GM12878 (cell line): Measurements from ENCODE around the gene ATP10D. TPM values are rescaled to one million over a fixed set of nuclear protein-coding genes. Genes with fewer than 3 reads are reported as not detected.

Experiments used
- ATAC-seq: fragments of 200-7000 bp; cut with Tn5 transposase; 3 replicates; pipeline ENCODE4 v1.9.1; 2020; ENCODE audit warnings: mild to moderate bottlenecking, moderate library complexity
- BruUV-seq: library from RNA; stranded (reverse); fragments of 400-500 nt; replicated peaks from 2 replicates; lab custom pipeline; 2021; lab: Mats Ljungman, UMichigan
- CTCF ChIA-PET: fragments of 300-600 bp; sonication (Branson Sonifier 250); formaldehyde crosslinking; extraction: SDS; loops from one replicate; lab custom pipeline; 2021; ENCODE audit warnings: inconsistent platforms; lab: Yijun Ruan, JAX
- POLR2A ChIA-PET: fragments of 350-600 bp; formaldehyde crosslinking; extraction: SDS; loops from one replicate; lab custom pipeline; 2021; ENCODE audit warnings: inconsistent platforms; lab: Charles Lee
- RAD21 ChIA-PET: fragments of 300-600 bp; sonication (Branson Sonifier 250); formaldehyde crosslinking; loops from one replicate; lab custom pipeline; 2023; ENCODE audit warnings: antibody characterized with exemption; ENCODE audit not compliant: unreplicated experiment; lab: Charles Lee
- SMC1A ChIA-PET: fragments of 300-600 bp; sonication (Branson Sonifier 250); formaldehyde crosslinking; loops from one replicate; lab custom pipeline; 2023; ENCODE audit not compliant: unreplicated experiment, uncharacterized antibody; lab: Charles Lee
- DNase-seq: peaks from one replicate; pipeline ENCODE4 v3.0.0-alpha.2; 2011; ENCODE audit warnings: low read depth, low spot score
- FAIRE-seq: peaks from 3 replicates; lab custom pipeline; 2011; peaks lifted over from hg19 to GRCh38; lab: Jason Lieb, UNC
- H2AFZ ChIP-seq: 2 replicates; pipeline ENCODE4 v1.6.0; 2011; ENCODE audit warnings: low read depth, low read length, control low read depth; ENCODE audit not compliant: control insufficient read depth
- H3K27ac ChIP-seq: 2 replicates; pipeline ENCODE4 v1.5.1; 2011; ENCODE audit warnings: control low read depth; ENCODE audit not compliant: control insufficient read depth, insufficient read depth
- H3K27me3 ChIP-seq, 2 experiments: replicated peaks in 1 of 2; 2 replicates each; pipeline versions ENCODE4 v1.6.0 to v1.6.1; 2011; ENCODE audit warnings: low read length in 1 of 2; ENCODE audit not compliant: control insufficient read depth in 2 of 2, insufficient read depth in 2 of 2
- H3K36me3 ChIP-seq, 2 experiments: 2 replicates each; pipeline ENCODE4 v1.5.1; 2011; ENCODE audit warnings: low read length in 1 of 2; ENCODE audit not compliant: control insufficient read depth in 2 of 2, insufficient read depth in 2 of 2
- H3K4me1 ChIP-seq: 2 replicates; pipeline ENCODE4 v1.6.1; 2011; ENCODE audit warnings: mild to moderate bottlenecking, low read length, moderate library complexity, mixed read lengths; ENCODE audit not compliant: control insufficient read depth, insufficient read depth
- H3K4me2 ChIP-seq: 2 replicates; pipeline ENCODE4 v1.6.0; 2011; ENCODE audit warnings: control low read depth; ENCODE audit not compliant: control insufficient read depth, insufficient read depth
- H3K4me3 ChIP-seq: fragments of 200-600 bp; sonication (generic); 2 replicates; pipeline ENCODE4 v1.5.1; 2016
- H3K79me2 ChIP-seq: 2 replicates; pipeline ENCODE4 v1.6.0; 2011; ENCODE audit warnings: low read length; ENCODE audit not compliant: control insufficient read depth, insufficient read depth
- H3K9ac ChIP-seq: 2 replicates; pipeline ENCODE4 v1.8.0; 2011; ENCODE audit warnings: low read length, control low read depth, mixed read lengths; ENCODE audit not compliant: control insufficient read depth, insufficient read depth
- H3K9me3 ChIP-seq: replicated peaks from 3 replicates; pipeline ENCODE4 v1.5.1; 2011; ENCODE audit warnings: mild to moderate bottlenecking, low read length; ENCODE audit not compliant: control insufficient read depth, insufficient read depth
- H4K20me1 ChIP-seq: 2 replicates; pipeline ENCODE4 v1.6.0; 2011; ENCODE audit not compliant: control insufficient read depth, insufficient read depth
- CBX5 ChIP-seq: sonication (generic); IDR thresholded peaks from 2 replicates; pipeline ENCODE4 v1.6.1; 2016; ENCODE audit warnings: low read depth, moderate library complexity, mild to moderate bottlenecking, inconsistent platforms
- CEBPB ChIP-seq, 2 experiments: fragments of 150-350 bp in 1 of 2; IDR thresholded peaks; 2 replicates each; pipeline ENCODE4 v1.6.1; 2012 to 2014; ENCODE audit warnings: low read depth in 2 of 2, low read length in 2 of 2, borderline replicate concordance in 1 of 2, inconsistent platforms in 1 of 2
- EED ChIP-seq: sonication (generic); IDR thresholded peaks from 2 replicates; pipeline ENCODE4 v1.6.1; 2016; ENCODE audit warnings: antibody characterized with exemption, low read depth
- ELK1 ChIP-seq: IDR thresholded peaks from 2 replicates; pipeline ENCODE4 v1.6.1; 2012; ENCODE audit warnings: low read depth, low read length, improper control_type of control experiment
- EZH2 ChIP-seq: IDR thresholded peaks from 2 replicates; pipeline ENCODE4 v1.6.1; 2012; ENCODE audit warnings: low read depth, mild to moderate bottlenecking, control low read depth, inconsistent platforms, low read length, borderline replicate concordance; ENCODE audit not compliant: control insufficient read depth
- HCFC1 ChIP-seq: fragments of 150-350 bp; IDR thresholded peaks from 2 replicates; pipeline ENCODE4 v1.6.1; 2014; ENCODE audit warnings: low read length
- HDAC2 ChIP-seq: fragments of 200-600 bp; sonication (generic); IDR thresholded peaks from 2 replicates; pipeline ENCODE4 v1.6.1; 2017
- IRF4 ChIP-seq: IDR thresholded peaks from 2 replicates; pipeline ENCODE4 v1.6.1; 2011; ENCODE audit warnings: low read depth, low read length
- KAT2A ChIP-seq: conservative IDR thresholded peaks from 2 replicates; pipeline ENCODE4 v1.6.1; 2011; ENCODE audit warnings: low read depth, low read length; ENCODE audit not compliant: control insufficient read depth
- MYB ChIP-seq: fragments of 150-350 bp; IDR thresholded peaks from 2 replicates; pipeline ENCODE4 v1.6.1; 2014; ENCODE audit warnings: mild to moderate bottlenecking, low read depth, low read length, borderline replicate concordance
- NKRF ChIP-seq: fragments of 450-650 bp; conservative IDR thresholded peaks from 2 replicates; pipeline ENCODE4 v1.6.1; 2017; ENCODE audit warnings: mild to moderate bottlenecking, moderate library complexity
- POU2F2 ChIP-seq: IDR thresholded peaks from 3 replicates; pipeline ENCODE4 v1.6.1; 2011; ENCODE audit warnings: low read depth, mild to moderate bottlenecking, low read length, borderline replicate concordance
- RUNX3 ChIP-seq: IDR thresholded peaks from 2 replicates; pipeline ENCODE4 v1.6.1; 2012; ENCODE audit warnings: low read length, inconsistent platforms
- SRF ChIP-seq, 2 experiments: IDR thresholded peaks; 2 replicates each; pipeline ENCODE4 v1.6.1; 2011; ENCODE audit warnings: low read depth in 2 of 2, low read length in 2 of 2, mild to moderate bottlenecking in 1 of 2, moderate library complexity in 1 of 2
- ZBED1 ChIP-seq: IDR thresholded peaks from 2 replicates; pipeline ENCODE4 v1.6.1; 2016; ENCODE audit warnings: borderline replicate concordance
- WGBS: methylation state at CpG from one replicate; pipeline ENCODE4 v1.1.6; 2016; ENCODE audit warnings: low lambda C conversion rate; ENCODE audit not compliant: insufficient replicate concordance, insufficient coverage; ENCODE audit errors: missing lambda C conversion rate; 5-methylcytosine and 5-hydroxymethylcytosine counted together
- in situ Hi-C: fragments of 300-500 bp; cut with MboI; formaldehyde crosslinking; loops from 9 replicates; pipeline ENCODE4 v1.14.3; 2018; ENCODE audit warnings: mixed read lengths
- intact Hi-C: fragments of 100-400 bp; cut with micrococcal nuclease; formaldehyde crosslinking; loops from one replicate; pipeline ENCODE4 v1.14.2; 2022; ENCODE audit not compliant: unreplicated experiment
- polyA plus RNA-seq, 11 experiments: library from polyadenylated mRNA; depleted of rRNA in 4 of 11; unstranded in 6 of 11; stranded (reverse) in 5 of 11; fragments of >200 nt; fragmentation: Nextera tagmentation in 4 of 11; fragmentation: Illumina TruSeq in 1 of 11; extraction: Ambion mirVana in 4 of 11; extraction: Trizol in 1 of 11; gene quantifications; 1 replicate in 1 of 11; 2 replicates in 10 of 11; pipeline versions ENCODE4 v1.2.1 to v1.2.3, GENCODE V29; 2011 to 2016; ENCODE audit warnings: inconsistent platforms in 2 of 11, missing spikeins in 2 of 11, low read depth in 1 of 11
- total RNA-seq, 4 experiments: library from RNA; depleted of rRNA in 3 of 4; stranded (reverse); fragments of >200 nt in 3 of 4; fragmentation: Illumina TruSeq in 1 of 4; extraction: Trizol in 1 of 4; gene quantifications; 2 replicates each; pipeline versions ENCODE4 v1.2.1 to v1.2.3, GENCODE V29; 2013 to 2021
- TF ChIP-seq, protein P1 (sequence below): IDR thresholded peaks from 2 replicates; pipeline ENCODE4 v1.6.1; 2012; ENCODE audit warnings: low read depth, low read length, improper control_type of control experiment

ATP10D gene
- total and polyA plus RNA-seq, 10 of the 15 experiments (the other 5 are each of a cell fraction or from before 2014, with no cell fraction given): 10.2 to 50.3 (median 19.1) TPM

GRCh38 chr4:47598896-47599295 lies 113.8 kb downstream of the ATP10D start:
- no peak overlapping the region for H3K4me2 ChIP-seq
- H3K79me2 ChIP-seq: no peaks in the 10 kb centered on the region
- intact Hi-C loops (no loop called here), in situ Hi-C loops (no loop called here)
- BruUV-seq: no TSS peak
- TF ChIP-seq HDAC2 (no peak), EED (no peak), RUNX3 (no peak), MYB (no peak)
- WGBS: 96% methylated on average over 3 of the region's 3 CpGs
- no peak overlapping the region for H3K27ac ChIP-seq
- no peaks in the 10 kb centered on the region; a peak in 1 of 4 replicates for H3K36me3 ChIP-seq
- DNase-seq: no peak
- POLR2A ChIA-PET: no interaction called here
- H3K9ac ChIP-seq: no peak overlapping the region
- no peak for ATAC-seq
- RAD21 ChIA-PET: no interaction called here
- no peaks in the 10 kb centered on the region; the same call in 2 of the 3 replicates for H3K9me3 ChIP-seq
- no peak for FAIRE-seq
- H2AFZ ChIP-seq: no peak overlapping the region
- SMC1A ChIA-PET: no interaction called here
- H4K20me1 ChIP-seq: no peaks in the 10 kb centered on the region
- no peaks in the 10 kb centered on the region for H3K4me1 ChIP-seq
- CTCF ChIA-PET: interaction anchor here (1.1 kb wide), 1 partner anchor 20 kb away, joined by 4 read pairs; no protein-coding TSS in a partner anchor
- H3K27me3 ChIP-seq: no peaks in the 10 kb centered on the region
- H3K4me3 ChIP-seq: no peak overlapping the region

- intact Hi-C loops: no loop called here
- 77% methylated on average over 3 of the region's 3 CpGs for WGBS
- FAIRE-seq (no peak), DNase-seq (no peak), ATAC-seq (no peak)
- CTCF ChIA-PET: no interaction called here
- no peak overlapping the region for H2AFZ ChIP-seq
- no peak overlapping the region for H3K9ac ChIP-seq
- BruUV-seq: no TSS peak
- no peaks in the 10 kb centered on the region for H3K79me2 ChIP-seq
- in situ Hi-C loops: no loop called here
- no peaks in the 10 kb centered on the region; the same call in 2 of the 3 replicates for H3K9me3 ChIP-seq
- H3K4me3 ChIP-seq: no peak overlapping the region
- H3K4me2 ChIP-seq: no peak overlapping the region
- RAD21 ChIA-PET: no interaction called here
- POLR2A ChIA-PET: no interaction called here
- H3K27me3 ChIP-seq: no peaks in the 10 kb centered on the region
- H3K36me3 ChIP-seq: no peaks in the 10 kb centered on the region
- SMC1A ChIA-PET: no interaction called here
- no peaks in the 10 kb centered on the region for H3K4me1 ChIP-seq
- no peaks in the 10 kb centered on the region for H4K20me1 ChIP-seq
- no peak overlapping the region for H3K27ac ChIP-seq
- TF ChIP-seq CEBPB (IDR thresholded peaks at IDR 0.05; ENCODE audit: borderline replicate concordance in 1 of 2, low read depth in 2 of 2, low read length in 2 of 2): no peak
- no peak for TF ChIP-seq CBX5
- TF ChIP-seq KAT2A: no peak
- TF ChIP-seq ZBED1: no peak
- no peak for TF ChIP-seq EZH2
- TF ChIP-seq IRF4: no peak
- TF ChIP-seq, protein P1, sequence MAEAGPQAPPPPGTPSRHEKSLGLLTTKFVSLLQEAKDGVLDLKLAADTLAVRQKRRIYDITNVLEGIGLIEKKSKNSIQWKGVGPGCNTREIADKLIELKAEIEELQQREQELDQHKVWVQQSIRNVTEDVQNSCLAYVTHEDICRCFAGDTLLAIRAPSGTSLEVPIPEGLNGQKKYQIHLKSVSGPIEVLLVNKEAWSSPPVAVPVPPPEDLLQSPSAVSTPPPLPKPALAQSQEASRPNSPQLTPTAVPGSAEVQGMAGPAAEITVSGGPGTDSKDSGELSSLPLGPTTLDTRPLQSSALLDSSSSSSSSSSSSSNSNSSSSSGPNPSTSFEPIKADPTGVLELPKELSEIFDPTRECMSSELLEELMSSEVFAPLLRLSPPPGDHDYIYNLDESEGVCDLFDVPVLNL: no peak
- no peak for TF ChIP-seq HCFC1
- TF ChIP-seq ELK1: no peak
- no peak for TF ChIP-seq POU2F2
- no peak for TF ChIP-seq NKRF
- no peak for TF ChIP-seq SRF (IDR thresholded peaks at IDR 0.05; ENCODE audit: low read depth in 2 of 2, low read length in 2 of 2)
Observed at GRCh38 chr4:47606482-47606881, 121.4 kb downstream of the ATP10D start.
